Measurements from ENCODE around the gene NDFIP2.

The NDFIP2 gene, protein sequence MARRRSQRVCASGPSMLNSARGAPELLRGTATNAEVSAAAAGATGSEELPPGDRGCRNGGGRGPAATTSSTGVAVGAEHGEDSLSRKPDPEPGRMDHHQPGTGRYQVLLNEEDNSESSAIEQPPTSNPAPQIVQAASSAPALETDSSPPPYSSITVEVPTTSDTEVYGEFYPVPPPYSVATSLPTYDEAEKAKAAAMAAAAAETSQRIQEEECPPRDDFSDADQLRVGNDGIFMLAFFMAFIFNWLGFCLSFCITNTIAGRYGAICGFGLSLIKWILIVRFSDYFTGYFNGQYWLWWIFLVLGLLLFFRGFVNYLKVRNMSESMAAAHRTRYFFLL

DNA sequence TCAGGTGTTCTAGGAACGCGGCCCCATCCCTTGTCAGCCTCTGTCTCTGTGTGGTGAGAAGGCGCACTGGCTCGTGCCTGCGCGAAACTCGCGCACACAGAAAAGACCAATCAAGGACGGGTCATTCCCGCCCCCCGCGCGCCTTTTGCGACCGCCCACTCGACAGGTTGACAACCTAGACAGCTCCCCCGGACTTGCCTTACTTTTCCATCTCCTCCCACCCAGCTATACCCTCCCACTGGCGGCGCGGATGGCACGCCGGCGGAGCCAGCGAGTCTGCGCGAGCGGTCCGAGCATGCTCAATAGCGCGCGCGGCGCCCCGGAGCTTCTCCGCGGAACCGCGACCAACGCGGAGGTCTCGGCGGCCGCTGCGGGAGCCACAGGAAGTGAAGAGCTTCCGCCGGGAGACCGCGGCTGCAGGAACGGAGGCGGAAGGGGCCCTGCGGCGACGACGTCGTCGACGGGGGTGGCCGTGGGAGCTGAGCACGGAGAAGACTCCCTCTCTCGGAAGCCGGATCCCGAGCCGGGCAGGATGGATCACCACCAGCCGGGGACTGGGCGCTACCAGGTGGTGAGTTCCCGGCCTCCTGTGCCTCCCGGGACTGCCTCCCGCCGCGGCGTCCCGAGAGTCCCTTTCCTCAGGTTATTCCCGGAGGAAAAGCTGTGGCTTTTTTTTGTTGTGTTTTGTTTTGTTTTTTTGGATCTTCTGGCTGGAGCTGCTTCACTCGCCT, at the start of gene NDFIP2:
Gene NDFIP2, plus strand, starts transcription at position 202 of the 731 bp plus-strand sequence. Its CDS starts 49 bp downstream, at position 251.
- DNase-seq: peak; percentile 70 to 85 (median 77)

DNA sequence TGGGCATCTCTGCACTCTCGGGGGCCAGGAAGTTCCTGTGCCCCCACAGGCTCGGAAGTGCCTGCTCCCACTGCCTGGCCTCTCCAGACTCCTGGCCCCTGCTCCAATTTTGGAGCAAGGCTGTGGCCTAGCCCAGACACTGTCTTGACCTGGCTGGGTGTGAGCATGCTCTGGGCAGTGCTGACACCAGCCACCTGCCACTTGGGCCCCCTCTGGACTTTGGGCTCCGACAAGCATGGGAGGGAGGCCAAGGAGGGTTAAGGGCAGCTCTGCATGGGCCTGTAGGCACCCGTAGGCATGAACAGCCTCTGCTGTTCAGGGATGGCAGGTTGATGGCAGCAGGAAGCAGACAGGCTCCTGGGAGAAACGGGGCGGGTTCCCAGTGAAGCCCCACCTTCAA, 48.9 kb upstream of the NDFIP2 start:
- DNase-seq: no peak

DNA sequence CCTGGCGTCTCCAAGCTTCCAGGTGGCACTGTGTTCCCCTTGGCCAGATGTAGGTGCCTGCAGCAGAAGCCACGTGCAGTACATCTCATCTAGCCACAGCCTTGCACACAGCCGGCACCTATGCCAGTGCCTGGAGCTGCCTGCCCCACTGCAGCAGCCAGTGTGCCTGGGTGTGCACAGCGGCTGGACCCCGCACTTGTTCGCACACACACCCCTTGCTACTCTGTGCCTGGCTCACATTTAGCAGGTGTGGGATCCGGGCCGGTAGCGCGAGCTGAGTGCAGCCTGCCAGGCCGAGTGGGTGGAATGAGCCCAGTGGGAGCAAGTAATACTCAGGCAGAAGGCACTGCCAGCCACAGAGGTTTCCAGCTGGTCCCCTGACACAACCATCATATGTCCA, 48.0 kb upstream of the NDFIP2 start:
- DNase-seq: no peak

DNA sequence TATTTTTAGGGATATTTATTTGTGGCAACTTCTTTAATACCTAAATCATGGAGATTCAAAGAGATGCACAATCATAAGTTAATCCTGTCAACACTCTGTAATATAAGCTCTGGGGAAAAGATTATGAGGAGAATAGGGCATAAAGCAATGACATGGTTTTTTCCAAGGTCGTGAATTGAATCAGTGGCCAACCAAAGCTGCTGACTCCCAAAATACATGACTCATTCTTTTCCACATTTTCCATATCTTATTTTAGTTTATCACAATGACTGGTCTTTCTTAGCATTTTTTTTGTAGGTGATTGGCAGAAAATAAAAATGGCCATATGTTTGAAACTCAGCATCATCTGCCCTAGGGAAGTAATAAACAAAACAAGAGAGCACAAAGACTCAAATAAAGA, 46.4 kb upstream of the NDFIP2 start:
- DNase-seq: no peak

DNA sequence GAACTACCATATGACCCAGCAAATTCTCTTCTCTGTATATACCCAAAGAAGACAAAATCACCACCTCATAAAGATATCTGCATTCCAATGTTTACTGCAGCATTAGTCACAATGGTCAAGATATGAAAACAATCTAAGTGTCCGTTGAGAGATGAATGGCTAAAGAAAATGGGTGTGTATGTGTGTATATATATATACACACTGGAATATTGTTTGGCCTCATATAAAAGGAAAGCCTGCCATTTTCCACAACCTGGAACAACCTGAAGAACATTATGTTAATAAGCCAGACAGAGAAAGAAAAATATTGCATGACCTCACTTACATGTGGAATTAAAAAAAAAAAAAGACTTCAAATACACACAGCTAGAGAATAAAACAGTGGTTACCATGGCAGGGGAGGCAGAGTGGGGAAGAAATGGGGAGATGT, 45.4 kb upstream of the NDFIP2 start:
- no peak for DNase-seq

DNA sequence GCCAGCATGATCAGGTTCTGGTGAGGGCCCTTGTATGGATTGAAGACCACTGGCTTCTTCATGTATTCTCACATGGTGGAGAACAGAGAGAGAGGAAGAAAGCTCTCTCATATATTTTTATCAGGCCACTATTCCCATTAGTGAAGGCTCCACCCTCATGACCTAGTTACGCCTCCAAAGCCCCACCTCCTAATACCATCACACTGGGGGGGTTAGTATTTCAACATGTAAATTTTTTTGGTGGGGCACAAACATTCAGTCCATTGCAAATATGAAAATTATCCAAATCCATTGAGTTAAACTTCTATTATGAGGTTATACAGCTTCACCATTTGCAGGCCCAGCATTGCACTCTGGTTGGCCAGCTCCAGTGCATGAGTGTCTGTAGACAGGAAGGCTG, 41.7 kb upstream of the NDFIP2 start:
- DNase-seq: no peak

DNA sequence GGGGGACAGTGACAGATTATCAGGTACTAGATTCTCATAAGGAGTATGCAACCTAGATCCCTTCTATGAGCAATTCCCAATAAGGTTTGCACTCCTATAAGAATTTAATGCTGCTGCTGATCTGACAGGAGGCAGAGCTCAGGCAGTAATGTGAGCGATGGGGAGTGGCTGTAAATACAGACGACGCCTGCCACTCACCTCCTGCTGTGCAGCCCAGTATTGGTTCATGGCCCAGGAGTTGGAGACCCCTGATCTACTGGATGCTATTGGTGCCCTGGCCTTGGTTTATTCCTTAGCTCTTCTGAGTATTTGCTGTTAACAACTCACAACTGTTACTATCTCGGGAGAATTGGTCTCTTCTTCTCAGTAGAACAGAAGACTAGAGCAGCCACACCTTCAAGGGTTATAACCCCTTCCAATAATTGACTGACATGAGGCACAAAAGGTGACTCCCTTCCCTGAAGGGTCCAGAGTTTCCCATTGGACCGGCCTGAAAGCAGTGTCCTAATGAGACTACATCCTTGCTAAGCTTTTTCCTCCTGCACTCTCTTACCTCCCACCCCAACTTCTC, 39.9 kb upstream of the NDFIP2 start:
- no peak for DNase-seq

DNA sequence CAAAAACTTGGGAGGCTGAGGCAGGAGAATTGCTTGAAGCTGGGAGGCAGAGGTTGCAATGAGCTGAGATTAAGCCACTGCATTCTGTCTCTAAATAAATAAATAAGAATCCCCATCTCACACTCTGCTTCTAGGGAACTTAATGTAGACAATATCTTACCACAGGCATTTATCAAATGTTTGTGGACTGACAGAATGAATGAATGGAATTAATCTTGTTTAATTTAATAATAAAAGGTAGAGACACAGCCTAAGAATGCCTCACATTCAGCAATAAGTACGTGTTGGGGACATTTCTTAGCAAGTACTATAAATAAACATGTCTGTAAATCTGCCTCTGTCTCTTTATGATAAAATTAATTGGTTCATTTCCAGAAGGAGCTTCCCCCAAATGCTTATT, 38.7 kb upstream of the NDFIP2 start:
- no peak for DNase-seq

DNA sequence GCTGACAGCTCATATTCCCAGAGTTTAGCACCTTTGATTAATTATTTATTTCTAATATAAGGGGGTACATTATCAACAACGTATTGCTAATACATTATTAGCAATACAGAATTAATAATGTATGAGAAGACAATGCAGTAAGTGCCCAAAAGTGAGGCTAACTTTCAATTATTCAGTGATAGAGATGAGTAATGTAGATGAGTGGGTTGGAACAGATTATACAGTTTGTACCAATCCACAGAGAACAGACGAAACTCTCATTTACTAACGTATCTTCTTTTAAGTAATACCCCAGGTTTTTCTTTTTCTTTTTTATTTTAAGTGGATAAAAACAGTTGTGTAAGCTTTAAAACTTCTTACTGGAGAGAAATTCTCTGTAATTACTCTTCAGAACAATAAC, 38.2 kb upstream of the NDFIP2 start:
- no peak for DNase-seq

DNA sequence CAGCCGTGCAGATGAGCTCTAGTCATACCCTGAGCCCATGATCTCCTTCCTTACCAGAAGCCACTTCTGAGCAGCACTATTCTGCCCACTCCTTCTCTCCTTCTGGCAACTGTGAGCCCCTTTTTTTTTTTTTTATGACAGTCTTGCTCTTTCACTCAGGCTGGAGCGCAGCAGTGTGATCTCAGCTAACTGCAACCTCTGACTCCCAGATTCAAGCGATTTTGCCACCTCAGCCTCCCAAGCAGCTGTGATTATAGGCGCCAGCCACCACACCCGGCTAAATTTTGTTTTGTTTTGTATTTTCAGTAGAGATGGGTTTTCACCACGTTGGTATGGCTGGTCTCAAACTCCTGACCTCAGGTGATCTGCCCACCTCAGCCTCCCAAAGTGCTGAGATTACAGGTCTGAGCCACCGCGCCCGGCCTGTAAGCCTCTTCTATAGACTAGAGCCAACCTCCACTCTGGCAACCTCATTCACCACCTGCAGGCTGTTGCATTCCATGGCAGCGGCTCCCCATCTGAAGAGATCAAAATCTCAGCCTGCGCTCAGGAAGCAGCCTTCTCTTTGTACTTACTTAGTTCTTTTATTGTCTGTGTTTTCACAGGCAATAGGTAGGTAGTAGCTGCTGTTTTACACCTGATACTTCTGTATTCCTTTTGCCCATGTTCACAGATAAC, 34.8 kb upstream of the NDFIP2 start:
- no peak for DNase-seq

DNA sequence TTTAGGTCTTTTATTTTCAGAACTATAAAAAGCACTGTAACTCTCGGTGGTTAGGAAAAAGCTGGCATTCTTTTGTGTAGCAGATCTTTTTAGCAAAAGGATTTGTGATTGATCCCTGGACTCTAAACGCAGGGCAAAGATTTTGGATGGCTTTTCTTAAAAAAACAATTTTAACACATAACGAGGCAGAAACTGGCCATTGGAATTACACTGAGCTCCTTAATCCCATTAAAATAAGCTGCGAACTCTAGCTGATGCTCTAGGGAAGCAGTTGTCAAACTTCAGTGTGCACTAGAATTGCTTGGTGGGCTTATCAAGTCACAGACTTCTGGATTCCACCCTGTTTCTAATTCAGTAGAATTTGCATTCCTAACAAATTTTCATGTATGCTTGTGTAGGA, 33.8 kb upstream of the NDFIP2 start:
- DNase-seq: no peak

DNA sequence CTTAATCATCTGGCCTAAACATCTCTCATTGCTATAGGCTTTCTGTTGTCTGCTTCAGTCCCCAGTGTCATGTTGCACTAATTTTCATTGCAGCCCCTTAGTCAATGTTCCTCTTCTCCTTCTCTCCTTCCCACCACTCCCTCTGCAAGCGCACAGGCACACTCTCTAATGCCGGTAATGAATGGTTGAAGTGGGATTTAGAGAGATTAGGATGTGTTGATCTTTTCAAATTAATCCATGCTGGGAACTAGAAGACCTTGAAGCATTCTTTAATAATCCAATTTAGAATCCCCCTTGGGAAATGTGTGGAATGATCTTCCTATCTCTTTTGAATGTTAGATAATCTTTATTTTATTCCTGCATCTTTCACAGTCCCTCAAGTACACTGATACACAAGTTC, 33.2 kb upstream of the NDFIP2 start:
- no peak for DNase-seq

DNA sequence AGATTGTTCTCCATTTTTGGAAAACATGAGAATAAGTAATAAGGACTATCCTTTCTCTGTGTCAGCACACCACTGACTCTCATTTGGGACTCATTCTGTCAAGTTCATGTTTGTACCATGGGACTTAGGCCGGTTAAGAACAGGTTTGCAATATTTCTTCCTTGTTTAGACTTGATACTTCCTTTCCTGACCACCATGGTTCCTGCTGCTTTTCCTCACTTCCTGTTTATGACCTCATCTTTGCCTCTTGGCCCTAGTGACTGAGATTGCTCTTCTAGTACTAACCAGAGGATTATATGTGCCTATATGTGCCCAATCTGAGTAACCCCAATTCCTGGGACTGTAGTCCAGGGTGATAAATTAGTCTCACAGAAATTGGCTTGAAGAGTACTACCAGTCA, 32.5 kb upstream of the NDFIP2 start:
- peak; percentile 28 to 54 (median 53) for DNase-seq

DNA sequence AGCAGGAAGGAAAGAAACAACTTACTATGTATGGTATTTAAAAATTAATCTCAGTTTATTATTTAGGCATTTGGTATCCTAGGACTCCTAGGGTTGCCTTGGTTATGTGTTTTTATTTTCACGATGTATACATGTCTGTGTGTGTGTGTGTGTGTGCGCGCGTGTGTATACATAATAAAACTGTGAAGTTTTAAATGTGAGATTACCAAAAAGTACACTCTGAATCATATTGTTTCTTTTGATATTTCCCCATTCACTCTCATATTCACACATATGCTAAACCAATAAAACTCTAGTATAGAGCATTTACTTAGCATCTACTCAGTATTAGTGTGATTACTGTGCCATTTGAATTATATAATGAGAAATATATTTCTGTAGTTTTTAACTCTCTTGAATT, 30.8 kb upstream of the NDFIP2 start:
- no peak for DNase-seq

DNA sequence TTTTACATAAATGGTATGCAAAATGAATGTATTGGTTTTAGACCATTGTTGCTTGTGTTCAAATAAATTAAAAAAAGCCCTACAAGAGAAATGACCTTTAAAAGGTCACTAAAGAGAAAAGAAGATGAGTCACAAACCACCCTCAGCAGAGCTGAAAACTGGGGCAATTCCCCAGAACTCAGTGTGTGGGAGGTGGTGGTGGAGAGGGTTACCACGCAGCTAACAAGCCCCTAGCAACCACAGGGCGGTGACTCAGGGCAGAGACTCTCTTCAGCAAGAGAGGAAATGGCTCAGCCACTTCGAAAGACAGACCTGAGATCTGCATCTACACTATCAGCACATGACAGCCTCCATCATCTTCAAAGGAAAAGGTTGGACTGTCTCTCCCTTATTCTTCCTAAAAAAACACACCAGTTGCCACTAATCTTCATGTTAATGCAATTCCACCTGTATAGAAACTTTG, 29.4 kb upstream of the NDFIP2 start:
- peak; percentile 91 to 96 (median 92) for DNase-seq

DNA sequence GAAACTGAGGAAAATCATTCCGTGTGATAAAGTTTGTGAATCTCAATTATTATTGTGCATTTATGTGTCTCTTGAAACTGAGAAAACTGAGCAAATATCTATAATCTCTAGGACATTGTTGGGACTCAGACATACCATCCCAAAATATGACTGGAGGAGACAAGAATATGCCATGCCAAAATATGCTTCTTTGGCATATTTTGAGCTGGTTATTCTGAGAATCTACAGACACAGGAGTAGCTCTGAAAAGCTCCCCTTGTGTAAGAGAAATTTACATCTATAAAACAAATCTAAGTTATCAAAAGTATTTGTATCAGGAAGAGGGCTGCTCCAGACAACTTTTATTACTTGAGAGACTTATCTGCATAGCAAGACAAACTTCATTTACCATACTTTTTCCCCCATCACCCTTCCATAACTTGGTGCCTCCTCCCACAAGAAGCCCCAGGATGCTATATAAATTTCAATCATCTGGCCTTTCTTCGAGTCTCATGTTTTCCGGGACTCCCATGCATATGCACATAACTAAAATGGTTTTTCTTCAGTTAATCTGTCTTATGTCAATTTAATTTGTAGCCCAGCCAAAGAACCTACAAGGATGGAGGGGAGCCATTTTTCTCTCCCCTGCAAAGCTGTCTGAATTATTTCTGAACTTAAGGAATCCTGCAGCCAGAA, 28.6 kb upstream of the NDFIP2 start:
- DNase-seq: no peak

DNA sequence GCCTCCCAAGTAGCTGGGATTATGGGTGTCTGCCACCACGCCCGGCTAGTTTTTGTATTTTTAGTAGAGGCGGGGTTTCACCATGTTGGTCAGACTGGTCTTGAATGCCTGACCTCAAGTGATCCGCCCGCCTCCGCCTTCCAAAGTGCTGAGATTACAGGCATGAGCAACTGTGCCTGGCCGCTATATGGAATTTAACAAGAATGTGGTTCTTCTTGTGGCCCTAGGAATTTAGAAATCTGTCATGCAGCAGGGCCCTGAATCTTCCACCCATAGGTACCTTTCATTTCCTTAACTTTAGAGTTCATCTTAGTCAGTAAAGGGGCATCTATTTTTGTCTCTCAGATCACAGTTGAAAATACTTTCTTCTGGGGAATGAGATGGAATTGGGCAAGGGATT, 25.6 kb upstream of the NDFIP2 start:
- no peak for DNase-seq

DNA sequence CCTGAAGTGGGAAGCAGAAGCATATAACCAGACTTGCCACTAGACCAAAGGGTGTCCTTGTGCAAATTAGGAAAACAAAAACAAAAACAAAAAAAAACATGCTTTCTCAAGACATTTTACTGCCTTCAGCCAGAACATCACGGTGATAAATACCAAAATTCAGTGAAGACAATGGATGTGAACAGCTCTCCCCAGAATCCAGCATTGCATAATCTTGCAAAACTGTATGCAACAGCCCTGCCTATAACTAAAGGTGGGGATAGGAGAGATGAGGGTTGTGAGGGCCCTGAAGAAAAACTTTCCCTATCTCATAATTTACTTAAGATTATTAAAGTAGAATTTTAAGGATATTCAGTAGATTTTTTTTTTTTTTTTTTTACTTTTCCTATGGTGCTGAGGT, 24.9 kb upstream of the NDFIP2 start:
- DNase-seq: no peak

DNA sequence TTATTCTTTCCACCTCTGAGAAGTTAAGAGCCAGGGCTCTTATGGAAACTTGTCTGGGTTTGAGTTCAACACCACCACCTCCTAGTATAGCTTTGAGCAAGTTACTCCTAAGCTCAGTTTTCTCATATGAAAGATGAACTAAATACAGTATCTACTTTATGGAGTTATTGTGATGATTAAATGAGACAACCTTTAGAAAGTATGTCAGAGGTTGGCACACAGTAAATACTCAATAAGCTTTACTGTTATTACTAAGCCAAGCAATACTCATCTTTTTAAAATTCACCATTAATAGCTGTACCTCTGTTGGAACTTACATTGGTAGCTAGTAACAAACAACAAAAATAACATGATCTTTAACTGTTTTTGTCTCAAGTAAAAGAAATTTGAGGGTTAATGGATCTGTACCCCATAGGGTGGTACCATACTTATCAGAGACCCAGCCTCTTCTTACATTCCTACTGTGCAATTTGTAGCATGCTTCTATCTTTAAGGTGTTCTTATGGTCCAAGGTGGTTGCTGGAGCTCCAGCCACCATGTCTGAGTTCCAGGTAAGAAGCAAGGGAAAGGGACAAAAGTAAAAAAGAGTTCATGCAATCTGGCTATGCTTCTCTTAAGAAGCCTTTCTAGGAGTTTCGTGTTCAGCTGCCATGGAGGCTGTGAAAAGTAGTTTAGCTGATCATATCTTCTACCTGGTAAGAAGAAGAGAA, 24.1 kb upstream of the NDFIP2 start:
- DNase-seq: no peak

DNA sequence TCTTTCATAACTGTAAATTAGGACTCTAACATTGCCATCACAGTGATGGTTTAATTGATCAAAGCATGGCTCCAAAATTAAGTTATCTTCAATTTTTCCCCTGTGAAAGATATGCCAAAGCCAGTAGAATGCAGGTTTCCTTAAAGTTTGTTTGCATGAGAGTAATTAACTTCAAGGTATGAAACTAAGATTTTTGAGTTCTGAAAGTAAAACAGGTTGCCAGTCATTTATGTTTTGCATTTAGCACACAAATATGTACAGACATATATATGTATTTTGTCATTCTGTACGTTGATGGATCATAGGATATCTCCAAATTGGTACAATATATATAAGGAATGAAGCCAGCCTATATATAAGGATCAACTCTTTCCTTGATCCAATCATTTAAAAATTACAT, 23.6 kb upstream of the NDFIP2 start:
- no peak for DNase-seq

DNA sequence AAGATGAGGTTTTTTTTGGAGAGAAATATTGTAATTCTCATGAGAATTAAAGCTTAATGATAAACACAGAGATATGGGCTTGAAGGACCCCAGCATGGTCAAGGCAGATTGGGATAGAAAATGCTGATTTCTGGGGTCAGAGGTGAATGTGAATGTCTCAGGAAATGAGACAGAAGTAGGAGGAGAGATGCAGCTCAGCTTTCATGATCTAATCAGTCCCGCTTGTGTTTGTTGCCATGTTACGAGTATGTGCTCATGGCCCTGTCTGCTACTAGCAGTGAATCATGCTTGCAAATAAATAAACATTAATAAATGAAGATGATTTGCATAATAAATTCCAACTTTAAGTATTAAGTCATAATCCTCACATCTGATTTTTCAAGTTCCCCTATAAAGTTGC, 23.0 kb upstream of the NDFIP2 start:
- peak in 1 of 3 donors; percentile 46 for DNase-seq

DNA sequence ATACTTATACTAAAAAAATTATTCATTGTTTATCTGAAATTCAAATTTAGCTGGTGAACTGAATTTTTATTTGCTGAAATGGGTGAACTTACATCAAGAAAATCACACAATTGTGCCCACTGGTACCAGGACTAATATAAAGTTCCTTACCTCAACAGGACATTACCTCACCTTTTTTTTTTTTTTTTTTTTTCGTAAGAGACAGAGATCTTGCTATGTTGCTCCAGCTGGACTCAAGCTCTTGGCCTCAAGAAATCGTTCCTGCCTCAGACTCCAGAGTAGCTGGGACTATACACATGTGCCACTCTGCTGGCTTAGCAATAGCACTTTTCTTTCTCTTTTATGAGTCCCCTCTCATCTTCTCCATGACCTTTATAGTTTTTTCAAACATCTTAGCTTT, 22.5 kb upstream of the NDFIP2 start:
- DNase-seq: no peak
